IMR-90 (cell line): ENCODE data around the gene MACO1. TPM values are rescaled to one million over a fixed set of nuclear protein-coding genes. Genes with fewer than 3 reads are reported as not detected.

Experiments used
- ATAC-seq: fragments of 200-7000 bp; cut with Tn5 transposase; 2 replicates; pipeline ENCODE4 v1.9.1; 2020; ENCODE audit warnings: low read depth, mild to moderate bottlenecking, moderate library complexity
- BruUV-seq: library from RNA; stranded (reverse); fragments of 400-500 nt; replicated peaks from 2 replicates; lab custom pipeline; 2021; lab: Mats Ljungman, UMichigan
- CTCF ChIA-PET: fragments of 300-600 bp; formaldehyde crosslinking; extraction: SDS; loops from one replicate; lab custom pipeline; 2021; ENCODE audit warnings: antibody characterized with exemption; lab: Yijun Ruan, JAX
- POLR2A ChIA-PET: fragments of 300-600 bp; sonication (Branson Sonifier 250); formaldehyde crosslinking; loops from one replicate; lab custom pipeline; 2022; ENCODE audit warnings: antibody characterized with exemption; ENCODE audit not compliant: unreplicated experiment; lab: Charles Lee
- DNase-seq: peaks from one replicate; pipeline ENCODE4 v3.0.0; 2013
- H2AFZ ChIP-seq: replicated peaks from 2 replicates; pipeline ENCODE3; 2013; ENCODE audit warnings: low read length, mild to moderate bottlenecking; ENCODE audit not compliant: poor library complexity
- H2AK5ac ChIP-seq: 2 replicates; pipeline ENCODE4 v1.6.1; 2013; ENCODE audit warnings: low read depth, low read length, inconsistent platforms
- H2AK9ac ChIP-seq: replicated peaks from 2 replicates; pipeline ENCODE3; 2013; ENCODE audit warnings: mild to moderate bottlenecking, low read depth, low read length, moderate library complexity; ENCODE audit not compliant: poor library complexity
- H2BK120ac ChIP-seq: 2 replicates; pipeline ENCODE4 v1.6.1; 2013; ENCODE audit warnings: low read depth, low read length, inconsistent platforms
- H2BK15ac ChIP-seq: 3 replicates; pipeline ENCODE4 v1.6.1; 2013; ENCODE audit warnings: low read depth, low read length, inconsistent platforms
- H2BK20ac ChIP-seq: 2 replicates; pipeline ENCODE4 v1.6.1; 2013; ENCODE audit warnings: low read depth, mild to moderate bottlenecking, inconsistent platforms, low read length, moderate library complexity
- H2BK5ac ChIP-seq: 2 replicates; pipeline ENCODE4 v1.6.1; 2013; ENCODE audit warnings: mild to moderate bottlenecking, low read depth, low read length, inconsistent platforms; ENCODE audit not compliant: poor library complexity, severe bottlenecking
- H3K14ac ChIP-seq: replicated peaks from 2 replicates; pipeline ENCODE4 v1.6.1; 2013; ENCODE audit warnings: low read depth, low read length, inconsistent platforms
- H3K18ac ChIP-seq: 2 replicates; pipeline ENCODE4 v1.6.1; 2013; ENCODE audit warnings: low read depth, low read length, control low read depth
- H3K23ac ChIP-seq: 2 replicates; pipeline ENCODE4 v1.6.1; 2013; ENCODE audit warnings: low read depth, low read length, inconsistent platforms
- H3K27ac ChIP-seq: 2 replicates; pipeline ENCODE4 v1.5.1; 2013; ENCODE audit warnings: mild to moderate bottlenecking, control low read depth, low read length; ENCODE audit not compliant: insufficient read depth
- H3K27me3 ChIP-seq: 2 replicates; pipeline ENCODE4 v1.6.1; 2013; ENCODE audit warnings: low read length; ENCODE audit not compliant: control insufficient read depth, insufficient read depth
- H3K36me3 ChIP-seq: 2 replicates; pipeline ENCODE4 v1.6.1; 2013; ENCODE audit warnings: low read length, mixed read lengths; ENCODE audit not compliant: control insufficient read depth, insufficient read depth
- H3K4ac ChIP-seq: 2 replicates; pipeline ENCODE4 v1.6.1; 2013; ENCODE audit warnings: low read depth, low read length, inconsistent platforms
- H3K4me1 ChIP-seq: 2 replicates; pipeline ENCODE4 v1.6.1; 2013; ENCODE audit warnings: low read length, mixed read lengths; ENCODE audit not compliant: control insufficient read depth, insufficient read depth
- H3K4me2 ChIP-seq: 2 replicates; pipeline ENCODE4 v1.6.1; 2013; ENCODE audit warnings: low read depth, mild to moderate bottlenecking, control low read depth, low read length, moderate library complexity
- H3K4me3 ChIP-seq: 2 replicates; pipeline ENCODE4 v1.5.1; 2013; ENCODE audit warnings: low read depth, mild to moderate bottlenecking, control low read depth, low read length, moderate library complexity; ENCODE audit not compliant: insufficient read depth
- H3K56ac ChIP-seq: 2 replicates; pipeline ENCODE4 v1.6.1; 2013; ENCODE audit warnings: low read length, inconsistent platforms; ENCODE audit not compliant: insufficient read depth; ENCODE audit errors: extremely low read depth
- H3K79me1 ChIP-seq, 2 experiments: 2 replicates each; pipeline ENCODE4 v1.6.1; 2013; ENCODE audit warnings: low read length in 2 of 2, inconsistent platforms in 1 of 2, low read depth in 1 of 2
- H3K9ac ChIP-seq: 2 replicates; pipeline ENCODE4 v1.6.1; 2013; ENCODE audit warnings: low read depth, low read length, control low read depth
- H3K9me1 ChIP-seq: 2 replicates; pipeline ENCODE4 v1.6.1; 2013; ENCODE audit warnings: low read length, inconsistent platforms; ENCODE audit not compliant: insufficient read depth
- H3K9me3 ChIP-seq: 2 replicates; pipeline ENCODE4 v1.6.1; 2013; ENCODE audit warnings: low read length; ENCODE audit not compliant: control insufficient read depth, insufficient read depth
- H4K20me1 ChIP-seq: 2 replicates; pipeline ENCODE4 v1.6.1; 2013; ENCODE audit warnings: low read length, inconsistent platforms; ENCODE audit not compliant: insufficient read depth
- H4K5ac ChIP-seq: 2 replicates; pipeline ENCODE4 v1.6.1; 2013; ENCODE audit warnings: mild to moderate bottlenecking, low read depth, low read length, control low read depth
- H4K8ac ChIP-seq, 2 experiments: 2 replicates each; pipeline ENCODE4 v1.6.1; 2013; ENCODE audit warnings: low read depth in 2 of 2, low read length in 2 of 2, control low read depth in 1 of 2, inconsistent platforms in 1 of 2
- H4K91ac ChIP-seq: 2 replicates; pipeline ENCODE4 v1.6.1; 2013; ENCODE audit warnings: low read depth, low read length, inconsistent platforms; ENCODE audit not compliant: insufficient read depth
- BHLHE40 ChIP-seq: fragments of 150-350 bp; IDR thresholded peaks from 2 replicates; pipeline ENCODE4 v1.6.1; 2016; ENCODE audit warnings: mild to moderate bottlenecking, low read depth, low read length
- CEBPB ChIP-seq: IDR thresholded peaks from 2 replicates; pipeline ENCODE4 v1.6.1; 2012; ENCODE audit warnings: low read depth, low read length, improper control_type of control experiment
- CHD1 ChIP-seq: IDR thresholded peaks from 2 replicates; pipeline ENCODE4 v1.6.1; 2012; ENCODE audit warnings: low read depth, low read length, improper control_type of control experiment
- CTCF ChIP-seq: conservative IDR thresholded peaks from 2 replicates; pipeline ENCODE4 v1.5.1; 2012; ENCODE audit warnings: mild to moderate bottlenecking, low read depth, low read length, improper control_type of control experiment
- ELK1 ChIP-seq: fragments of 150-350 bp; IDR thresholded peaks from 2 replicates; pipeline ENCODE4 v1.6.1; 2016; ENCODE audit warnings: low read depth, mild to moderate bottlenecking, low read length, moderate library complexity, borderline replicate concordance
- FOS ChIP-seq: fragments of 150-350 bp; IDR thresholded peaks from 2 replicates; pipeline ENCODE4 v1.6.1; 2016; ENCODE audit warnings: low read depth, low read length
- MAZ ChIP-seq: IDR thresholded peaks from 2 replicates; pipeline ENCODE4 v1.6.1; 2012; ENCODE audit warnings: low read depth, mild to moderate bottlenecking, low read length, improper control_type of control experiment, moderate library complexity, borderline replicate concordance
- MXI1 ChIP-seq: IDR thresholded peaks from 2 replicates; pipeline ENCODE4 v1.6.1; 2012; ENCODE audit warnings: low read depth, mild to moderate bottlenecking, low read length, moderate library complexity, borderline replicate concordance
- NFE2L2 ChIP-seq: fragments of 150-350 bp; IDR thresholded peaks from 2 replicates; pipeline ENCODE4 v1.6.1; 2016; ENCODE audit warnings: low read depth, mild to moderate bottlenecking, low read length
- POLR2A ChIP-seq: IDR thresholded peaks from 2 replicates; pipeline ENCODE4 v1.6.1; 2012; ENCODE audit warnings: mild to moderate bottlenecking, low read depth, low read length
- RAD21 ChIP-seq: IDR thresholded peaks from 2 replicates; pipeline ENCODE4 v1.6.1; 2012; ENCODE audit warnings: low read length, improper control_type of control experiment
- RCOR1 ChIP-seq: IDR thresholded peaks from 2 replicates; pipeline ENCODE4 v1.6.1; 2012; ENCODE audit warnings: mild to moderate bottlenecking, low read length, improper control_type of control experiment; ENCODE audit not compliant: insufficient replicate concordance
- RFX5 ChIP-seq: IDR thresholded peaks from 2 replicates; pipeline ENCODE4 v1.8.0; 2012; ENCODE audit warnings: low read depth, mild to moderate bottlenecking, low read length, moderate library complexity
- USF2 ChIP-seq: fragments of 150-350 bp; IDR thresholded peaks from 2 replicates; pipeline ENCODE4 v1.6.1; 2017; ENCODE audit warnings: mild to moderate bottlenecking, antibody characterized with exemption, low read length, low read depth
- WGBS, 2 experiments: methylation state at CpG; one replicate each; pipeline versions ENCODE4 v1.1.5 to v1.1.7; 2013; ENCODE audit warnings: missing lambda C conversion rate in 2 of 2; ENCODE audit not compliant: insufficient read length in 1 of 2; ENCODE audit errors: extremely low coverage in 2 of 2; 5-methylcytosine and 5-hydroxymethylcytosine counted together
- dilution Hi-C: fragments of 300-500 bp; cut with HindIII; formaldehyde crosslinking; loops from one replicate; pipeline ENCODE4 v1.14.3; 2018; ENCODE audit warnings: low sequenced_read_pairs; ENCODE audit not compliant: unreplicated experiment
- in situ Hi-C: fragments of 300-500 bp; cut with MboI; formaldehyde crosslinking; loops from 3 replicates; pipeline ENCODE4 v1.14.3; 2019; ENCODE audit warnings: low sequenced_read_pairs, inconsistent platforms, mixed read lengths
- intact Hi-C: fragments of 100-400 bp; cut with micrococcal nuclease; formaldehyde crosslinking; loops from 2 replicates; pipeline ENCODE4 v1.10.0; 2022
- polyA plus RNA-seq, 3 experiments: library from polyadenylated mRNA; depleted of rRNA; stranded (reverse); fragments of >200 nt; gene quantifications; 2 replicates each; pipeline ENCODE4 v1.2.3, GENCODE V29; 2012; ENCODE audit warnings: low replicate concordance in 1 of 3
- total RNA-seq: library from RNA; depleted of rRNA; stranded (reverse); fragments of >200 nt; gene quantifications from 2 replicates; pipeline ENCODE4 v1.2.3, GENCODE V29; 2012

MACO1 gene
- total and polyA plus RNA-seq, 2 of the 4 experiments (the other 2 are of a cell fraction), result 6.8 to 12.7 TPM

GRCh38 chr1:25505656-25506385 lies 75.1 kb downstream of the MACO1 start:
- peak overlapping the region; percentile 45; the same call in 1 of the 2 replicates for H4K5ac ChIP-seq
- peaks cover 12% of the 10 kb centered on the region for H3K9me1 ChIP-seq
- peak overlapping the region; percentile 20; the same call in 1 of the 2 replicates for H3K27ac ChIP-seq
- H3K9ac ChIP-seq, result no peak overlapping the region
- H3K56ac ChIP-seq, result no peak overlapping the region
- 0 out of 2 replicates have a peak, but pooled peaks cover 4% of the 10 kb centered on the region for H4K20me1 ChIP-seq
- H3K14ac ChIP-seq, result no peak overlapping the region
- dilution Hi-C loops, result no loop called here
- BruUV-seq, result no TSS peak
- no peak for DNase-seq
- peak overlapping the region; percentile 55; the same call in 1 of the 2 replicates for H3K4ac ChIP-seq
- H2BK5ac ChIP-seq, result no peak overlapping the region
- ChIA-PET POLR2A (no interaction called here), CTCF (interaction anchor here (1.4 kb wide), 1 partner anchor 15 kb away, joined by 4 read pairs; no protein-coding TSS in a partner anchor)
- H3K27me3 ChIP-seq, result no peaks in the 10 kb centered on the region
- H3K4me2 ChIP-seq, result no peak overlapping the region
- H3K18ac ChIP-seq, result peak overlapping the region; percentile 27
- H2AK5ac ChIP-seq, result peak overlapping the region; percentile 75
- peak overlapping the region; percentile 70; the same call in 1 of the 3 replicates for H2BK15ac ChIP-seq
- ATAC-seq, result 0 out of 2 replicates have a peak, but pooled peaks have one; percentile 4
- 0 out of 4 replicates have a peak, but pooled peaks cover 0 to 4% of the 10 kb centered on the region in 2 experiments for H3K79me1 ChIP-seq
- H4K8ac ChIP-seq, result 0 out of 4 replicates have a peak overlapping the region, but pooled peaks of 1 of the 2 experiments have one; percentile 50
- no peak overlapping the region for H3K23ac ChIP-seq
- in situ Hi-C loops, result loop anchor here (25.0 kb wide), 1 partner anchor 94 kb away; the partner anchor contains the start of gene RHCE
- H2BK120ac ChIP-seq, result peak overlapping the region; percentile 46; the same call in 1 of the 2 replicates
- H3K36me3 ChIP-seq, result no peaks in the 10 kb centered on the region
- peaks cover 33% of the 10 kb centered on the region for H3K4me1 ChIP-seq
- H3K4me3 ChIP-seq, result no peak overlapping the region
- H3K9me3 ChIP-seq, result no peaks in the 10 kb centered on the region
- peak overlapping the region; percentile 69 for H2BK20ac ChIP-seq
- no peak overlapping the region for H2AFZ ChIP-seq
- no peak overlapping the region for H2AK9ac ChIP-seq
- intact Hi-C loops, result no loop called here
- H4K91ac ChIP-seq, result peak overlapping the region; percentile 48; the same call in 1 of the 2 replicates
- WGBS, 2 experiments, result 100% methylated on average over 1 of the region's 14 CpGs; no CpG with 5 or more reads in 1 of the 2 experiments
- no peak for TF ChIP-seq FOS
- no peak for TF ChIP-seq CHD1
- no peak for TF ChIP-seq RAD21
- TF ChIP-seq MXI1, result no peak
- TF ChIP-seq RCOR1, result no peak
- TF ChIP-seq MAZ, result no peak
- no peak for TF ChIP-seq ELK1
- no peak for TF ChIP-seq CTCF
- no peak for TF ChIP-seq RFX5
- TF ChIP-seq BHLHE40, result no peak
- TF ChIP-seq NFE2L2, result no peak
- TF ChIP-seq USF2, result no peak
- TF ChIP-seq CEBPB, result no peak
- no peak for TF ChIP-seq POLR2A
